BE2C (cell line): Measurements from ENCODE around the gene NRIP1.

ENCODE experiments used
- DNase-seq: peaks from one replicate; pipeline ENCODE4 v3.0.0-alpha.2; 2020
- H3K27me3 ChIP-seq: fragments of 250-450 bp; sonication (Bioruptor Pico); 2 replicates; pipeline ENCODE4 v1.5.1; 2020; ENCODE audit warnings: mild to moderate bottlenecking
- H3K36me3 ChIP-seq: fragments of 250-450 bp; sonication (Bioruptor Pico); 2 replicates; pipeline ENCODE4 v1.5.1; 2020; ENCODE audit warnings: mild to moderate bottlenecking
- H3K4me1 ChIP-seq: fragments of 250-450 bp; sonication (Bioruptor Pico); 2 replicates; pipeline ENCODE4 v1.5.1; 2020
- H3K4me3 ChIP-seq: 2 replicates; pipeline ENCODE4 v1.5.1; 2011; ENCODE audit warnings: low read depth, low read length
- H3K9me3 ChIP-seq: fragments of 250-450 bp; sonication (Bioruptor Pico); 2 replicates; pipeline ENCODE4 v1.5.1; 2020
- TF ChIP-seq, protein P1 (sequence below): IDR thresholded peaks from 2 replicates; pipeline ENCODE4 v1.5.1; 2012; ENCODE audit warnings: mild to moderate bottlenecking, low read depth, low read length

The NRIP1 gene

DNA sequence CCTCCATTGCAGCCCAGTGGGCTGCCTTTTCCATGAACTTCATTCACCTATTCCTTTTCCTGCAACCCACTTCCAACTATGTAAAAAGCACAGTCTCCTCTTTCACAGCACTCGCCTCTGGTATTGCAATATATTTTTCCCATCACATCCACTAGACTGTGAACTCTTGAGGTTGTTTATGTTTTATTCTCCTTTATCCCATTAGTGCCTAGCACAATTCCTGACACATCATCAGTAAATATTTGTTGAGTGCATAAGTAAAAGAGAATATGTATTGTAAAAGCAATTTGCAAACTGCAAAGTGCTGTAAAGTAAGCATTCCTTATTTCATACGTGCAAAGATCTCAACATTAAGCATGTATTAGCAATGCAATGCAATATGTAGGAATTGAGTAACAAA, 27.9 kb upstream of the NRIP1 start:
- no peaks in the 10 kb centered on the region for H3K36me3 ChIP-seq
- no peaks in the 10 kb centered on the region for H3K9me3 ChIP-seq
- no peak overlapping the region for H3K4me3 ChIP-seq
- TF ChIP-seq, protein P1, sequence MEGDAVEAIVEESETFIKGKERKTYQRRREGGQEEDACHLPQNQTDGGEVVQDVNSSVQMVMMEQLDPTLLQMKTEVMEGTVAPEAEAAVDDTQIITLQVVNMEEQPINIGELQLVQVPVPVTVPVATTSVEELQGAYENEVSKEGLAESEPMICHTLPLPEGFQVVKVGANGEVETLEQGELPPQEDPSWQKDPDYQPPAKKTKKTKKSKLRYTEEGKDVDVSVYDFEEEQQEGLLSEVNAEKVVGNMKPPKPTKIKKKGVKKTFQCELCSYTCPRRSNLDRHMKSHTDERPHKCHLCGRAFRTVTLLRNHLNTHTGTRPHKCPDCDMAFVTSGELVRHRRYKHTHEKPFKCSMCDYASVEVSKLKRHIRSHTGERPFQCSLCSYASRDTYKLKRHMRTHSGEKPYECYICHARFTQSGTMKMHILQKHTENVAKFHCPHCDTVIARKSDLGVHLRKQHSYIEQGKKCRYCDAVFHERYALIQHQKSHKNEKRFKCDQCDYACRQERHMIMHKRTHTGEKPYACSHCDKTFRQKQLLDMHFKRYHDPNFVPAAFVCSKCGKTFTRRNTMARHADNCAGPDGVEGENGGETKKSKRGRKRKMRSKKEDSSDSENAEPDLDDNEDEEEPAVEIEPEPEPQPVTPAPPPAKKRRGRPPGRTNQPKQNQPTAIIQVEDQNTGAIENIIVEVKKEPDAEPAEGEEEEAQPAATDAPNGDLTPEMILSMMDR, result no peak
- DNase-seq, result no peak
- no peaks in the 10 kb centered on the region for H3K27me3 ChIP-seq
- peaks cover 3% of the 10 kb centered on the region for H3K4me1 ChIP-seq

DNA sequence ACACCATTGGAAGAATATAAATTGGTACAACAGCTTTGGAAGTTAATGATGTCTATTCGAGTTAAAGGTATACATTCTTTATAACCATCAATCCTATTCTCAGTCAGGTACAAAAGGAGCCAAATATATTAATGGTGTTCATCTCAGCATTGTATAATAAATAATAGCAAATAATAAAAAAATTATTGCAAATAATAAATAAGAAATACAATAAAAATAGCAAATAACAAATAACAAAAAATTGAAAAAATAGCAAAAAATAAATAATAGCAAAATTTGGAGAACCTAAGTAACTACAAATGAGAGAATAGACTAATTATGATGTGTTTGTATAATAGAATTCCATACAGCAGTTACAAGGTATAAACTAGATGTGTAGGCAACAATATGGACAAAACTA, 25.6 kb upstream of the NRIP1 start:
- H3K36me3 ChIP-seq, result no peaks in the 10 kb centered on the region
- TF ChIP-seq, protein P1, result no peak
- H3K27me3 ChIP-seq, result no peaks in the 10 kb centered on the region
- no peak for DNase-seq
- H3K4me1 ChIP-seq, result peaks cover 5% of the 10 kb centered on the region
- H3K9me3 ChIP-seq, result no peaks in the 10 kb centered on the region
- H3K4me3 ChIP-seq, result no peak overlapping the region

DNA sequence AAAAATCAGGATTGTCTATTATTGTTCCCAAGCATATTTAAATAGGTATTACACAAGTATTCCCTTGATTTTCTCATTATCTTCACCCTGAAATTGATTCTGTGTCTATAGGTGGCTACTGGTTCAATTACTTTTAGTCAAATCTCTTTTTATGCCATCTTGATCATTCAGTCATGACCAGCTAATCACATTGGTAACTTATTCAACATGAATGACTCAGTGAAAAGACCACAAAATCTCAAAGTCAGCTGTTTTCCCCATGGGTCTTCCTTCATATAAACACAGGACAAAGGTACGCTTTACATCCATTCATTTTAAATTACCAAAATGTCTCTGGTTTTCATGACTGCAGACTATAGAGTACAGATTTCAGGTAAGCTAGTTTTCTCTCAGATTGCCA, 23.7 kb upstream of the NRIP1 start:
- peaks cover 21% of the 10 kb centered on the region for H3K4me1 ChIP-seq
- no peak for DNase-seq
- no peaks in the 10 kb centered on the region for H3K9me3 ChIP-seq
- H3K27me3 ChIP-seq, result no peaks in the 10 kb centered on the region
- H3K36me3 ChIP-seq, result no peaks in the 10 kb centered on the region
- TF ChIP-seq, protein P1, result no peak
- no peak overlapping the region for H3K4me3 ChIP-seq

DNA sequence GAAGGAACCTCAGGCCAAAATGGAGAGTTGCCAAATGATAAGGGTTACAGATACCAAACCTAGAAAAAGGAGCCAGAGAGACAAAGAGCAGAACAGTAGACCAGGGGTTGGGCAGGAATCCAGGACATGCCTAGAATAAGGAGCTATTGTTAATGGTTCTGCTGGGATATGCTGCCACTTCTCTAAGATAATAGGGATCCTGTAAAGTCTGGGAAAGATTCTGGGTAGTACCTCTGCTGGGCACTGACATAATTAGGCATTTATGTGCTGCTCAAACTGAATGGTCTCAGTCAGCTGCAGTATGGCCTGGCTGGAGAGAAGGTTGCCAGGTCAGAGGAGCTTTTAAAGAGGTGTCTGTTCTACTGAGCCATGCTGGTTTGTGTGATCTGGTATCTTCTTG, 19.9 kb upstream of the NRIP1 start:
- TF ChIP-seq, protein P1, result no peak
- Histone ChIP-seq H3K4me1 (peaks cover 46% of the 10 kb centered on the region), H3K4me3 (no peak overlapping the region), H3K36me3 (no peaks in the 10 kb centered on the region), H3K9me3 (no peaks in the 10 kb centered on the region), H3K27me3 (no peaks in the 10 kb centered on the region)
- DNase-seq, result peak; percentile 82

DNA sequence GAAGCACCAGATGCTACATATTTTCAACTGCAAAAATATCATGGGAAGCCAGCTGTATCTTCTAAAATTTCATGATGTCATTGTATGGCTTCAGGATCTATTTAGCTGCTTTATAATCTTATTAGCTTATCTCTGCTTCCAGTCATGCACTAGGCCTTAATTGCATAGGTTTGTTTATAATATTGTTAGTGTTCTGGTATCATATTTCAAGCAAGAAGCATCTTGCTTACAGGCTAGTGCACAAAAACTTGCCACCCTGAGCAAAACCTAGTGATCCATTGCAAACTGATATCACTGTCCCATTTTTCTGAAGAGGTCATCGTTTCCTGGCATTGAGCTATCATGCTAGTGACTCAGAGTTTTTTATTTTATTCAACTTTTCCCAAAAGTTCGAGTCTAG, 15.7 kb upstream of the NRIP1 start:
- H3K4me3 ChIP-seq, result no peak overlapping the region; the same call in 1 of the 2 replicates
- H3K9me3 ChIP-seq, result no peaks in the 10 kb centered on the region
- peaks cover 55% of the 10 kb centered on the region for H3K4me1 ChIP-seq
- TF ChIP-seq, protein P1, result no peak
- H3K27me3 ChIP-seq, result no peaks in the 10 kb centered on the region
- peak; percentile 54 for DNase-seq
- no peaks in the 10 kb centered on the region for H3K36me3 ChIP-seq

DNA sequence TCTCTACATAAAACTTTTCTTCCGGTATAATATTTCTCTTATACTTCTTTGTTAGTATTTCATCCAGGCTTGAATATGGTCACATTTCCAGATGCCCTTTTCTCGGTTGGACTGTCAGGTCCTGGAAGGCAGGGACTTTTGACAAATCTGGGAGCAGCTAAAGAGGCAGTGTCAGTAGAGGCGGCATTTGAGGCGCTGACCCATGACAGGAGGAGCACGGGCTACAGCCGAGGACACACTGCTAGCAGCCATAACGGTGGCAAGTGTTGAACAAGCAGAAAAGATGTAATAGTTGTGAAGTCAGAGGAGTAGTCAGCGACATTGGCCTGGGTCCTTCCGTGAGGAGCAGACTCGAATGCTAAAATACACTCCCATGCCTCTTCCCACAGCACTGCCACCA, 14.5 kb upstream of the NRIP1 start:
- TF ChIP-seq, protein P1, result no peak
- H3K9me3 ChIP-seq, result no peaks in the 10 kb centered on the region
- H3K27me3 ChIP-seq, result no peaks in the 10 kb centered on the region
- no peak overlapping the region for H3K4me3 ChIP-seq
- no peak for DNase-seq
- peaks cover 46% of the 10 kb centered on the region for H3K4me1 ChIP-seq
- H3K36me3 ChIP-seq, result no peaks in the 10 kb centered on the region
